Dedifferentiated amniotic fluid mesenchymal stem cell (primary cell): ENCODE data around the gene SIGLEC1.
A peak's percentile ranks its signal among the peaks of the same experiment; 100 is the strongest.

ENCODE experiments used
- DNase-seq: peaks from one replicate; pipeline ENCODE4 v3.0.0-alpha.2; 2016; ENCODE audit errors: extremely low spot score

Gene SIGLEC1

GRCh38 chr20:3728876-3729275 is 16.5 kb upstream of the SIGLEC1 start:
- DNase-seq: no peak

GRCh38 chr20:3728354-3728753 is 16.0 kb upstream of the SIGLEC1 start:
- no peak for DNase-seq

GRCh38 chr20:3727401-3728021 is 15.1 kb upstream of the SIGLEC1 start:
- peak; percentile 62 for DNase-seq

DNA sequence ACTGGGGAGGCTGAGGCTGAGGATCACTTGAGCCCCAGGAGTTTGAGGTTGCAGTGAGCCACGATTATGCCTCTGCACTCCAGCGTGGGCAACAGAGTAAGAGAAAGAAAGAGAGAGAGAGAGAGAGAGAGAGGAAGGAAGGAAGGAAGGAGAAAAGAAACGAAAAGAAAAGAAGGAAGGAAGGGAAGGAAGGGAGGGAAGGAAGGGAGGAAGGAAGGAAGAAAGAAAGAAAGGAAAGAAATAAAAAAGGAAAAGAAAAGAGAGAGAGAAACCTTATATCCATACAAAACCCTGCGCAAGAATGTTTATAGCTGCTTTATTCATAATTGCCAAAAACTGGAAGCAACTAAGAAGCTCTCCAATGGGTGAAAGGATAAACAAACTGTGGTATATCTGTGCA is 12.0 kb upstream of the SIGLEC1 start:
- no peak for DNase-seq

DNA sequence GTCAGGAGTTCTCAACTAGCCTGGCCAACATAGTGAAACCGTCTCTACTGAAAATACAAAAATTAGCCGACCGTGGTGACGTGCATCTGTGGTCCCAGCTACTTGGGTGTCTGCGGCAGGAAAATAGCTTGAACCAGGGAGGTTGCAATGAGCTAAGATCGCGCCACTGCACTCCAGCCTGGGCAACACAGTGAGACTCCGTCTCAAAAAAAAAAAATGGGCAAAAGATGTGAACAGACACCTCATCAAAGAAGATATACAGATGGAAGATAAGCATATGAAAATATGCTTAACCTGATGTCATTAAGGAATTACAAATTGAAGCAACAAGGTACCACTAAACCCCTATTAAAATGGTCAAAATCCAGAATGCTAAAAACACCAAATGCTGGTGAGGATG is 10.9 kb upstream of the SIGLEC1 start:
- DNase-seq: no peak

- DNase-seq: no peak
These were observed 9.5 kb upstream of the SIGLEC1 start for GRCh38 chr20:3721912-3722311.

- no peak for DNase-seq
These were observed 8.2 kb upstream of the SIGLEC1 start for GRCh38 chr20:3720626-3721025.

DNA sequence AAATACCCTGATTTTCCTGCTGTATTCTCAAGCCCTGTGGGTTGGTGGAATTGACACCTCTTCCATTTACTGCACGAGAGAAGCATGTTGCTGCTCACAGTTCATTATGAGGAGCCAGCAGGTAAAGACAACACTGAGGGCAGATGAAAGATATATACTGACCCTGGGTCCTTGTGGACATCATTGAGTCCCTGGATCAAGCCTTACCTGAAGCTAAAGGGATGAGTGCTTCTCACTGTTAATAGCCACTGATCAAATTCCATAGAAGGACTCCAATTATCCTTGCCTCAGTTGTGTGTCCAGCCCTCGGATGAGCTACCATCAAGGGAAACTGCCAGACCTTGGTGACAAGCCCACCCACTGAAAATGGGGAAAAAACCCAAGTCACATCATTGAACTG is 7.7 kb upstream of the SIGLEC1 start:
- no peak for DNase-seq

DNA sequence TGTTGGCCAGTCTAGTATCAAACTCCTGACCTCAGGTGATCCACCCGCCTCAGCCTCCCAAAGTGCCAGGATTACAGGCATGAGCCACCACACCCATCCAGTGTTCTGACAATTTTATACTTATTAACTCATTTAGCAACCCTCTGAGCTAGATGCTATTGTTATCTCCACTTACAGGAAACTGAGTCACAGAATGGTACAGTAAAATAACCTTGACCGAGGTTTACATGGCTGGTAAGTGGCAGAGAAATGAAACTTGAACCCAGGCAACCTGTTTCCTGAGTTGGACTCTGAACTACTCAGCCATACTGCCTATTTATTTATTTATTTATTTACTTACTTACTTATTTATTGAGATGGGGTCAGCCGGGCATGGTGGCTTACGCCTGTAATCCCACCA is 6.6 kb upstream of the SIGLEC1 start:
- DNase-seq: no peak

DNA sequence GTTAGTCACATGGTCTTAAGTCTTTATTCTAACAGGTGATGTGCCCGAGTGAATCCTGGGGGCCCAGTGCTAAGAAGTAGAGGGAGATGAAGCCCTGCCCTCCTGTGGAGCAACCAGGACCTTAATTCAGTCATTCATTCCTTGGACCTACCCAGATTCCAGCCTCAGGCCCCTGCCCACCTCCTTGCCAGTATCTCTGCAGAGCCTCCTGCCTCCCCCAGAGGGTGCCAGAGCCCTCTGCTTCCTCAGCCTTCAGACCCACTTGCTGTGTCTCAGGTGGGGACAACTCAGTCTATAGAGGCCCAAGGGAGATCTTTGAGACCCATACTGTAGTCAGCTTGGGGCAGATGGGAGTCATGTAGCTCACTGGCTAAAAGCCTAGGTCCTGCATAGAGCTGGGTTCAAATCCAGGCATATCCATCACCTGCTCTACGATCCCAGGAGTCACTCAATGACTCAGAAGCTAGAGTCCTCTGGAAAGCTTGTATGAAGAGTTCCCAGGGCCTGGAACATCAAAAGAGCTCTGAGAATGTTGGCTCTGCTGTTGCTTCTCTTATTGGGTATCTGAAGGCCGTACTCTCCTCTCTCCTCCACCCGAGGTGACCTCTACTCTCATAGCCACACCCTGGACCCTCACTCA is 3.9 kb upstream of the SIGLEC1 start:
- DNase-seq: peak; percentile 17

- DNase-seq: no peak
These were observed 1.7 kb upstream of the SIGLEC1 start for GRCh38 chr20:3714092-3714491.

- DNase-seq: no peak
These were observed 887 bp downstream of the SIGLEC1 start for GRCh38 chr20:3711484-3711941.

DNA sequence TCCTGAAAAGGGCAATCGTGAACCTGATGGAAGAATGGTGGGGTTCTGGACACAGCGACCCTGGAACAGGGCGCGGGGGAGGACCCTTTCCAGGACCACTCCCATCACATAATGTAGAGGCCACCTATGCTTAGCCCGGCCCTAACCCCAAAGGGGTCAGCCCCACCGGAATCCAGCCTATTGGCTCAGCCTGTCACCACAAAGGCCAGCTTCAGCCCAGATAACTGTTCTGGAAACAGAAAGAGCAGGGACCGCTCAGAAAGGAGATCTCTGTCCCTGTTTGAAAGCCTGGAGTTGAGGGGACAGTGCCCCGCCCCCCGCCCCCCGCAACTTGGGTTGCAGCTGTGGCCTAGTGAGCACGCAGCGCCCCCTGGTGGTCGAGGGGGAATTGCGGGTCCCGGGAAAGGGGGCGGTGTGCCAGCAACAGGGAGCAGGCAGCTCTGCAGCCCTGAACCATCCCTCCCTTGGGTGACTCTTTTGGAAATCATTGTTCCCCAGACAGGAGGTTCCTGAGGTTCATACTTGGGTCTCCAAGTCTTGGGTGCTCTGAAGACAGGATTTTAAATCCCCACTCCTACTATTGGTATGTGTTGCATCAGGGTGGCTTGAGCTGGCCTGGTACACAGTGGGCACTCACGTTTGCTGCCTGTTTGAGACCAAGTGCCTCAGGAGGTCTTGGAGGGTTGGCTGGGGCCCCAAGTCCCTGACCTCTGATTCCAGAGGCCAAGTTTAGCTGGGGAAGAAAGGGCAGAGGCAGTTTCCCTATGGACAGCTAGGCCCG is 1.5 kb downstream of the SIGLEC1 start:
- peak; percentile 42 for DNase-seq

DNA sequence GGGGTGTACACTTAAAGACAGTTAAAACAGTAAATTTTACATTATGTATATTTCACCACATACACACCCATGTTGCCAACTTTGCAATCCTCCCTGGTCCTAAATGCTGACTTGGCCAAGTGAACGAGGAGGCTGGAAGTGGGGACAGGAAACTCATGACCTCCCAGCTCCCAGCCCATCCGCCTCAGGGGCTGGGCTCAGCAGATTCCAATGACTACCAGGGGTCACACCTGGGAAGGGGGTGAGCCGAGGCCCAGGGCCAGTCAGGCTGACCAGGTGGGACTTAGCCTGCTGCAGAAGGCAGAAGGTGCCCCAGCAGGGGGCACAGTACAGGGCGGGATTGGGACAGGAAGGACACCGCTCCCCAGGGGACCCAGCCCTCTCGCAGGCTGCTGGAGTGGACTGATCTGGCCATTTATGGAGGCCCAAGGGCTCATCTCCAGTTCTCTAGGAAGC is 2.4 kb downstream of the SIGLEC1 start:
- no peak for DNase-seq

GRCh38 chr20:3707508-3707899 is 4.9 kb downstream of the SIGLEC1 start:
- no peak for DNase-seq

GRCh38 chr20:3706774-3707507 is 5.5 kb downstream of the SIGLEC1 start:
- DNase-seq: peak; percentile 29

GRCh38 chr20:3705970-3706739 is 6.2 kb downstream of the SIGLEC1 start:
- no peak for DNase-seq

DNA sequence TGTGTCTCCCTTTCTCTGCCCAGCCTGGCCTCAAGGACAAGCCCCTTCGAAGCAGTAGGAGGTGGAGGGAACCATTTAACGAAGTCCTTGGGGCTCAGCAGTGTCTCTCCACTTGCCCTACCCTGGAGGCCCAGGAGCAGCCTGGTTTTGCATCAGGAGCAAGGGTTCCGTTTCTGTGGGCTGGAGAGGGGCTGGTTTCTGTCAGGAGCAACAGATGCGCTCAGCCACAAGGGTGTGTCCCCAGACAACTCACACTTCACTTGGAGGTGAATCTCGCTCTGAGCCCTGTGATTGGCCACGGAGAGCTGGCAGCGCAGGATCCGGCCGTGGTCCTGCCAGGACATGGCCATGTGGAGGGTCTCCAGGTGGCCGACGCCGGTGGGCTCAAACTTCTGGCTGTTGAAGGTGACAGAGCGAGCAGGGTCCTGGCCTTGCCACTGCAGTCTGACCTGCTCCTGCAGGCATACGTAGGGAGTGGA is 6.9 kb downstream of the SIGLEC1 start:
- no peak for DNase-seq

GRCh38 chr20:3704087-3704486 is 8.3 kb downstream of the SIGLEC1 start:
- no peak for DNase-seq

- DNase-seq: no peak
These were observed 9.6 kb downstream of the SIGLEC1 start for GRCh38 chr20:3702611-3703391.
